ENCODE results near the gene FAM20A.

FAM20A gene

DNA sequence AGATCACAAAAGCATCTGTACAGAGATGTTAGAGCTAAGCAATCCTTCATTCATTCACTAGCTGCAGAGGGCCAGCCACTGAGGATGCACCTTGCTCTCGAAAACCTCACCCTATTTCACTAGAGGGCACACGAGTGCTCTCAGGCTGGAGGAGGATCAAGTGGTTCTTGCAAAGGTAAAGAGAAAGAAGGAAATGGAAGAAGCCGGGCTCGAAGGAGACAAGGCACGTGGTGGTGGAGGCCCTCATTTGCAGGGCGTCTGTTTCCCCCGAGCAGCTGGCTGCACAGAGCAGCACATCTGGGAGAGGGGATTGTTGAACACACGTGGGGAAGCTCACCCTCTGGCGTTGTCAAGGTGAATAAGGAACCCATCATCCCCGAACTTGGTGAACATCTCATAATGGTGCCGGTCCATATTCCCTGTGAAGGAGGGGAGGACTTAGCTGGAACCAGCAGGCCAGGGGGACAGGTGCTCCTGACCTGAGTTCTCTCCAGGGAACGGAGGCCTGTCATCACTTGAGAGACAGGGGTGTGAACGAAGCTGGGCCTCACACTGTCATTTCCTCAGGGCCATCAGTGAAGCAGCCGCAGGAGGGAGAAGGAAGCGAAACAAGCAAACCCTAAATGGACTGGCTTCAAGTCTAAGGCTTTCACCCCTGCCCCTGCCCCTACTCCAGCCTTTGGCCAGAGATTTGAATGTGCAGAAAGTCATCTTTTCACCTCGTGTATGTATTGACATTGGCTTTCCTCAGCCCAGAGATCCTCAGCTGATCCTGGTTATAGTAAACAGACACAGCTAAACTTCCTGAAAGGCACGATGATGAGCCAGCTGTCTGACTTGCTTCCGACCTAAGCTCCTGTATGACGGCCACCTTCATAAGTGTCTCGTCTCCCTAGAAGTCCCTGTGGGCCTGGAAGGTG is 61.4 kb downstream of the FAM20A start:
- in situ Hi-C loops (cut with MboI; ENCODE audit: low pct_unique_long_range_greater_than_20kb, low sequenced_read_pairs, unreplicated experiment), result loop anchor here (25.0 kb wide), 1 partner anchor 697 kb away; the partner anchor contains the start of gene ABCA10

GRCh38 chr17:68535922-68536321 is 65.2 kb downstream of the FAM20A start:
- DNase-seq (ENCODE audit: low spot score), result no peak
- in situ Hi-C loops (cut with MboI; ENCODE audit: low pct_unique_long_range_greater_than_20kb, low sequenced_read_pairs, unreplicated experiment), result loop anchor here (25.0 kb wide), 1 partner anchor 701 kb away; the partner anchor contains the start of gene ABCA10
- no peak for TF ChIP-seq CTCF (IDR thresholded peaks at IDR 0.05; ENCODE audit: extremely low read depth, insufficient read depth, missing control alignments)

More for the DNA sequence above, 61.4 kb downstream of the FAM20A start:
- DNase-seq (ENCODE audit: low spot score), result no peak
- peak; percentile 43 for TF ChIP-seq CTCF (IDR thresholded peaks at IDR 0.05; ENCODE audit: extremely low read depth, insufficient read depth, missing control alignments)

GRCh38 chr17:68534695-68535088 is 66.5 kb downstream of the FAM20A start:
- in situ Hi-C loops (cut with MboI; ENCODE audit: low pct_unique_long_range_greater_than_20kb, low sequenced_read_pairs, unreplicated experiment), result loop anchor here (25.0 kb wide), 1 partner anchor 703 kb away; the partner anchor contains the start of gene ABCA10
- no peak for TF ChIP-seq CTCF (IDR thresholded peaks at IDR 0.05; ENCODE audit: extremely low read depth, insufficient read depth, missing control alignments)
- DNase-seq (ENCODE audit: low spot score), result no peak

DNA sequence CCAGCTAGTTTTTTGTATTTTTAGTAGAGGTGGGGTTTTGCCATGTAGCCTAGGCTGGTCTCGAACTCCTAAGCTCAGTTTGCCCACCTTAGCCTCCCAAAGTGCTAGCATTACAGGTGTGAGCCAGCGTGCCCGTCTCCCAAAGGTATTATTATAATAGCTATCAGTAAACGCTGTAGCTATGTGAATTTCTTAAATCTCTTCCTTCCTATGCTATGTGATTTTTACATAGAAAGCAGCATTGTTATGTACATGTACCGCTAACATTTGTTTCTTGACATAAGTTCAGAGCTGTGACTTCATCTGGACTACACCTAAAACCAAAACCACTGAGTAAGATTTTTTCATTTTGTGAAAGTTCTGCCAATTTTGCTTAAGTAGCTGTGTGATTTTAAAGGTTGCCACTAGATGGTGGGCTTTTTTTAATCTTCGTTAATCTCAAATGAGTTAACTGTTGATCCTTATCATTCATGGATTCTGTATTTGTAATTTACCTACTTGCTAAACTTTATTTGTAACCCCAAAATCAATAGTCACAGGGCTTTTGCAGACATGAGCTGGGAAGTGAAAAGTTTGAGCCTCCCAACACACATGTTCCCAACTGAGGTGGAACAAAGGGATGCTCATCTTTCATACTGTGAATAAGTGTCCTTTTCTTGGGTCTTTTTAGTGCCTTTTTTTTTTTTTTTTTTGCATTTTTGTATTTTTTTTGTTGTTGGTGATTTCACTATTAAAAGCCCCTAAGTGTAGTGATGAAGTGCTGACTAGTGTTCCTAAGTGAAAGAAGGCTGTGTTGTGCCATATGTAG is 67.1 kb downstream of the FAM20A start:
- in situ Hi-C loops (cut with MboI; ENCODE audit: low pct_unique_long_range_greater_than_20kb, low sequenced_read_pairs, unreplicated experiment), result loop anchor here (25.0 kb wide), 1 partner anchor 703 kb away; the partner anchor contains the start of gene ABCA10
- no peak for DNase-seq (ENCODE audit: low spot score)

GRCh38 chr17:68532826-68533225 is 68.3 kb downstream of the FAM20A start:
- TF ChIP-seq CTCF (IDR thresholded peaks at IDR 0.05; ENCODE audit: extremely low read depth, insufficient read depth, missing control alignments), result no peak
- in situ Hi-C loops (cut with MboI; ENCODE audit: low pct_unique_long_range_greater_than_20kb, low sequenced_read_pairs, unreplicated experiment), result loop anchor here (25.0 kb wide), 1 partner anchor 704 kb away; the partner anchor contains the start of gene ABCA10
- DNase-seq (ENCODE audit: low spot score), result no peak

More for the DNA sequence above, 67.1 kb downstream of the FAM20A start:
- TF ChIP-seq CTCF (IDR thresholded peaks at IDR 0.05; ENCODE audit: extremely low read depth, insufficient read depth, missing control alignments), result peak; percentile 19

- in situ Hi-C loops (cut with MboI; ENCODE audit: low pct_unique_long_range_greater_than_20kb, low sequenced_read_pairs, unreplicated experiment), result loop anchor here (25.0 kb wide), 1 partner anchor 706 kb away; the partner anchor contains the start of gene ABCA10
- no peak for DNase-seq (ENCODE audit: low spot score)
- no peak for TF ChIP-seq CTCF (IDR thresholded peaks at IDR 0.05; ENCODE audit: extremely low read depth, insufficient read depth, missing control alignments)
These were observed 69.9 kb downstream of the FAM20A start for GRCh38 chr17:68531252-68531651.

All from GM13977 (cell line).